ENCODE data around the gene PROZ. TPM values are rescaled to one million over a fixed set of nuclear protein-coding genes. Genes with fewer than 3 reads are reported as not detected.
A peak's percentile ranks its signal among the peaks of the same experiment; 100 is the strongest.

The PROZ gene
- total RNA-seq, 2 experiments from 2014 or later = not detected

DNA sequence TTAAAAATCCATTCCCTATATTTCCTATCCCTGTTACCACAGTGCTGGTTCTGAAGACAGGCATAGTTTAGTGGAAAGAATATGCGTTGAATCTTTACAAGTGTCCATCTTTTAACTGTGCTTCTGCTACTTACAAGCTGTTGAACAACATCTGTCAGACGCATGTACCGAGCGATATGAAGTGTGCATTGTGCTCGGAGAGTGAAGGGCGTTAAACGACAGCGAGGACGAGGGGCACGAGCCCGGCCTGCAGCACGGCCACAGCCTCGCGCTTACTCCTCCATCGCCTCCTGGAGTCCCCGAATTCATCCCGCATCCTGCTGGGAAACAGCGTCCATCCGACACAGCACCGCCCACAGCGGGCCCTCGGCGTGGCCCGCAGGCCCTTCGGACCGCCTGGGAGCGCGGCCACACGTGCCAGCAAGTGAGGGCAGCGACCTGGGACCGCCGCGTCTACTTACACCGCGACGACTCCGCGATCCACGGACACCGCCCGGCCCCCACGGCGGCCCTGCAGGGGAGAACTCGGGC, 49.5 kb downstream of the PROZ start:
- intact Hi-C loops (cut with DNase I, micrococcal nuclease) = loop anchor here (1.0 to 10.0 kb wide), 7 partner anchors 54 to 521 kb away; partner anchors contain the start of genes DCUN1D2 (in 1 of the 2) and LAMP1 (in 1 of the 2)
- TF ChIP-seq, protein P1, sequence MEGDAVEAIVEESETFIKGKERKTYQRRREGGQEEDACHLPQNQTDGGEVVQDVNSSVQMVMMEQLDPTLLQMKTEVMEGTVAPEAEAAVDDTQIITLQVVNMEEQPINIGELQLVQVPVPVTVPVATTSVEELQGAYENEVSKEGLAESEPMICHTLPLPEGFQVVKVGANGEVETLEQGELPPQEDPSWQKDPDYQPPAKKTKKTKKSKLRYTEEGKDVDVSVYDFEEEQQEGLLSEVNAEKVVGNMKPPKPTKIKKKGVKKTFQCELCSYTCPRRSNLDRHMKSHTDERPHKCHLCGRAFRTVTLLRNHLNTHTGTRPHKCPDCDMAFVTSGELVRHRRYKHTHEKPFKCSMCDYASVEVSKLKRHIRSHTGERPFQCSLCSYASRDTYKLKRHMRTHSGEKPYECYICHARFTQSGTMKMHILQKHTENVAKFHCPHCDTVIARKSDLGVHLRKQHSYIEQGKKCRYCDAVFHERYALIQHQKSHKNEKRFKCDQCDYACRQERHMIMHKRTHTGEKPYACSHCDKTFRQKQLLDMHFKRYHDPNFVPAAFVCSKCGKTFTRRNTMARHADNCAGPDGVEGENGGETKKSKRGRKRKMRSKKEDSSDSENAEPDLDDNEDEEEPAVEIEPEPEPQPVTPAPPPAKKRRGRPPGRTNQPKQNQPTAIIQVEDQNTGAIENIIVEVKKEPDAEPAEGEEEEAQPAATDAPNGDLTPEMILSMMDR (IDR thresholded peaks at IDR 0.05) = no peak
- ChIA-PET POLR2A (interaction anchor here (1.2 to 3.3 kb wide), 7 partner anchors 12 to 239 kb away, joined by 3 to 31 read pairs (median 22); partner anchors contain the start of genes LAMP1 and MCF2L), CTCF (interaction anchor here (1.3 kb wide), 1 partner anchor 11 kb away, joined by 3 read pairs; no protein-coding TSS in a partner anchor)
- Mint-ChIP-seq H3K27ac (peak overlapping the region; percentile 88), H3K27me3 (no peaks in the 10 kb centered on the region), H3K4me3 (peak overlapping the region; percentile 95), H3K36me3 (ENCODE audit: low read depth) (peaks cover 55% of the 10 kb centered on the region), H3K9me3 (no peaks in the 10 kb centered on the region), H3K4me1 (ENCODE audit: low read depth) (peaks cover 71% of the 10 kb centered on the region)
- peaks cover 66% of the 10 kb centered on the region for H3K4me1 ChIP-seq (ENCODE audit: insufficient read depth, low read length)
- peak overlapping the region; percentile 71 for H3K4me3 ChIP-seq (ENCODE audit: low read length)
- no peaks in the 10 kb centered on the region for H3K27me3 ChIP-seq (ENCODE audit: control insufficient read depth in 1 of 2, insufficient read depth in 2 of 2, low read length in 2 of 2)
- H3K9me3 ChIP-seq (ENCODE audit: control insufficient read depth in 1 of 2, insufficient read depth in 1 of 2, low read length in 2 of 2) = no peaks in the 10 kb centered on the region
- DNase-seq (peak in 3 of 14 experiments; percentile 5 to 13 (median 7)), ATAC-seq (ENCODE audit: poor library complexity) (peak; percentile 7)
- H3K27ac ChIP-seq (ENCODE audit: low read depth in 1 of 2, low read length in 2 of 2) = peak overlapping the region; percentile 90 to 93
- H3K36me3 ChIP-seq (ENCODE audit: insufficient read depth, low read length) = peaks cover 33% of the 10 kb centered on the region

DNA sequence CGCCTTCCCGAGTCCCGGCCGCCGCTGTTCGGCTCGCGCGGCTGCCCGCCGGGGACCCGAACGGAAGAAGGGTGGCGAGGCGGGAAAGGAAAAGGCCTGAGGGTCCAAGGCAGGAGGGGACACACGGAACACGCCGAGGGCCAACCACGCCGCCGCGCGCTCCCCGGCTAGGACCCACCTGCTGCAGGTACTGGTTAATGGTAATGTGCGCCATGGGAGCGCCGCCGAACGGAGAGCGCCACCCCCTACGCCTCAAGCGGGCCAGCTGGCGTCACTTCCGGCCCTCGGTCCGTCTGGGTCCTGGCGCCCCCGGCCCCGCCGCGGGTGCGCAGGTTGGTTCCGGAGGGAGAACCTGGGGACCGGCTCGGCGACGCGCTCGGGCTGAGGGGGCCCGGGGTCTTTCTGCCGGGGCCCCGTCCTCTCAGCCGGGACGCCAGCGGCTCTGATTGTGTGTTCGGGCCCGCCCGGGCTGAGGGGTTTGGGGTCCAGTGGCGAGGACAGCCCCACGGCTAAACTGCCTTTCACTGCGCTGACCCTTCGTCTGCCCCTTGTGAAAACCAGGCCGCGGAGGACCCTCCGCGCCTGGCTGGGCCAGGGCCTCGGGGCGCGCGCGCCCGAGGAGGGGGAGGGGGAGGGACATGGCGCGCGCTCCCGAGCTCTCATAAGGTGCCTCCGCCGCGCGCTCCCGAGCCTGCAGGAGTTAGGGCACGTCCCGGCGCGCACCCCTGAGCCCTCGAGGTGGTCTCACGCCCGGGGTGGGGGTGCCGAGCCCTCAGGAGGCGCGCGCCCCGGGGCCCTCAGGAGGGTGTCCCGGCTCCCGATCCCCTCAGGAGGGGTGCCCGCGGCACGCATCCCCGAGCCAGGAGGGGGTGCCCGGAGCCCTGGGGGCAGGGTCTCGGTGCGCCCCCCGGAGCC, 50.2 kb downstream of the PROZ start, which contains the start of gene PCID2:
Gene PCID2, minus strand, starts transcription at position 249 of the 915 bp plus-strand sequence. Its CDS starts 35 bp downstream, at position 214.
- Mint-ChIP-seq H3K9me3 (no peaks in the 10 kb centered on the region), H3K4me3 (peak within 1 kb of the TSS; percentile 95), H3K27ac (peak within 1 kb of the TSS; percentile 88), H3K27me3 (no peaks in the 10 kb centered on the region), H3K36me3 (ENCODE audit: low read depth) (peaks cover 49% of the 10 kb centered on the region), H3K4me1 (ENCODE audit: low read depth) (peaks cover 64% of the 10 kb centered on the region)
- DNase-seq (peak; percentile 84 to 96 (median 90)), ATAC-seq (ENCODE audit: poor library complexity) (peak; percentile 64)
- no peaks in the 10 kb centered on the region for H3K9me3 ChIP-seq (ENCODE audit: control insufficient read depth in 1 of 2, insufficient read depth in 1 of 2, low read length in 2 of 2)
- TF ChIP-seq, protein P1 (IDR thresholded peaks at IDR 0.05) = no peak
- ChIA-PET POLR2A (interaction anchor here (0.9 to 3.3 kb wide), 17 partner anchors 12 to 281 kb away, joined by 3 to 31 read pairs (median 5); partner anchors contain the start of genes LAMP1 and MCF2L), CTCF (interaction anchor here (0.8 to 1.3 kb wide), 2 partner anchors 10 to 23 kb away, joined by 3 read pairs; no protein-coding TSS in a partner anchor)
- intact Hi-C loops (cut with DNase I, micrococcal nuclease) = loop anchor here (1.0 to 10.0 kb wide), 7 partner anchors 54 to 521 kb away; partner anchors contain the start of genes DCUN1D2 (in 1 of the 2) and LAMP1 (in 1 of the 2)
- H3K4me1 ChIP-seq (ENCODE audit: insufficient read depth, low read length) = peaks cover 65% of the 10 kb centered on the region
- peaks cover 31% of the 10 kb centered on the region for H3K36me3 ChIP-seq (ENCODE audit: insufficient read depth, low read length)
- H3K27me3 ChIP-seq (ENCODE audit: control insufficient read depth in 1 of 2, insufficient read depth in 2 of 2, low read length in 2 of 2) = no peaks in the 10 kb centered on the region
- H3K4me3 ChIP-seq (ENCODE audit: low read length) = peak within 1 kb of the TSS; percentile 71
- peak within 1 kb of the TSS; percentile 90 to 93 for H3K27ac ChIP-seq (ENCODE audit: low read depth in 1 of 2, low read length in 2 of 2)

- H3K4me3 Mint-ChIP-seq = peak within 1 kb of the TSS; percentile 95
- peaks cover 62% of the 10 kb centered on the region for H3K4me1 Mint-ChIP-seq (ENCODE audit: low read depth)
- H3K27me3 Mint-ChIP-seq = no peaks in the 10 kb centered on the region
- Histone ChIP-seq H3K27ac (ENCODE audit: low read depth in 1 of 2, low read length in 2 of 2) (peak within 1 kb of the TSS; percentile 90 to 93), H3K4me1 (ENCODE audit: insufficient read depth, low read length) (peaks cover 65% of the 10 kb centered on the region), H3K27me3 (ENCODE audit: control insufficient read depth in 1 of 2, insufficient read depth in 2 of 2, low read length in 2 of 2) (no peaks in the 10 kb centered on the region), H3K36me3 (ENCODE audit: insufficient read depth, low read length) (peaks cover 28% of the 10 kb centered on the region), H3K4me3 (ENCODE audit: low read length) (peak within 1 kb of the TSS; percentile 71), H3K9me3 (ENCODE audit: control insufficient read depth in 1 of 2, insufficient read depth in 1 of 2, low read length in 2 of 2) (no peaks in the 10 kb centered on the region)
- DNase-seq (peak; percentile 42 to 90 (median 66)), ATAC-seq (ENCODE audit: poor library complexity) (peak; percentile 48)
- ChIA-PET POLR2A (interaction anchor here (0.9 to 3.3 kb wide), 19 partner anchors 12 to 281 kb away, joined by 3 to 31 read pairs (median 5); partner anchors contain the start of genes LAMP1 and MCF2L), CTCF (interaction anchor here (0.8 kb wide), 1 partner anchor 24 kb away, joined by 3 read pairs; no protein-coding TSS in a partner anchor)
- H3K27ac Mint-ChIP-seq = peak within 1 kb of the TSS; percentile 89
- no peaks in the 10 kb centered on the region for H3K9me3 Mint-ChIP-seq
- TF ChIP-seq, protein P1 (IDR thresholded peaks at IDR 0.05) = no peak
- intact Hi-C loops (cut with DNase I, micrococcal nuclease) = loop anchor here (2.0 to 10.0 kb wide), 5 partner anchors 57 to 522 kb away; partner anchors contain the start of gene DCUN1D2 (in 1 of the 2)
- H3K36me3 Mint-ChIP-seq (ENCODE audit: low read depth) = peaks cover 54% of the 10 kb centered on the region
These were observed 50.9 kb downstream of the PROZ start, which contains the start of gene CUL4A for GRCh38 chr13:113209336-113209758. CUL4A (plus strand) TSS chr13:113209613; CDS start chr13:113209628, 15 bp downstream.
